NCI-H2081 treated with DMSO at 0.1 percent for 48 hours (cell line): ENCODE results near the gene ESM1.
"Not testable (repeated sequence)": the region's sequence is repeated elsewhere in the genome, so short reads cannot be mapped to it uniquely, and the experiment has no call there.

Source experiments
- DNase-seq: peaks from one replicate; lab custom pipeline; 2025; lab: John Stamatoyannopoulos, UW

Gene ESM1, protein sequence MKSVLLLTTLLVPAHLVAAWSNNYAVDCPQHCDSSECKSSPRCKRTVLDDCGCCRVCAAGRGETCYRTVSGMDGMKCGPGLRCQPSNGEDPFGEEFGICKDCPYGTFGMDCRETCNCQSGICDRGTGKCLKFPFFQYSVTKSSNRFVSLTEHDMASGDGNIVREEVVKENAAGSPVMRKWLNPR

GRCh38 chr5:54985301-54986268 lies at the start of gene ESM1:
ESM1 (minus strand) TSS chr5:54985593; CDS start chr5:54985517, 76 bp downstream.
- no peak for DNase-seq

GRCh38 chr5:55033568-55033967 lies 48.2 kb upstream of the ESM1 start:
- DNase-seq: no peak

DNA sequence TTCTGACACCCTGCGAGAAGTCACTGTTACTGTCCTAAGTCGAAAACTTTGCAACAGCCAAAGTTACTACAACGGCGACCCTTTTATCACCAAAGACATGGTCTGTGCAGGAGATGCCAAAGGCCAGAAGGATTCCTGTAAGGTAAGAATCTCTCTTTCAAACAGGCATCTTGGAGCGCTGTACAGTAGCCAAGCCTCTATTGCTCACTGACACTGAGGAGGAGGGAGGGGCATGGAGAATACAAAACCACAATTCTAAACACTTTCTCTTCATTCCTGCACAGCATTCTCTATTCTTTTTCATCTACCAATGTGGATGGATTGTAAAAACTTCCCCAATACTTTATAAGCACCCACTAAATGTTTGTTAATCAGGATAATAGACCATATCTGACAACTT lies 46.1 kb upstream of the ESM1 start:
- no peak for DNase-seq

- DNase-seq: no peak
Observed at GRCh38 chr5:55030676-55031369, 45.4 kb upstream of the ESM1 start.

DNA sequence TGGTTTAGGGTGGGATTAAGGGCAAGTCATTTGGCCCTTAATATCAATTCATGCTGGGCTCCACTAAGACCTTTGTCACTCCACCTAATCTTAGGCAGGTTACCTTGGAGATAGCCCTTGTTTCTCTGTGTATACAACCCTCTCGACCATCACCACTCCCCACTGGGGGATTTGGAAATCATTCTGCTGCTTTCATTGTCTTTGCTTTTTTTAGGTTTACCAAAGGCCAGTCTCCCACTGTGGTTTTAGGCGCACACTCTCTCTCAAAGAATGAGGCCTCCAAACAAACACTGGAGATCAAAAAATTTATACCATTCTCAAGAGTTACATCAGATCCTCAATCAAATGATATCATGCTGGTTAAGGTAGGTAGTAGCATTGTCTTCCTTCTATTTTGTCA lies 44.8 kb upstream of the ESM1 start:
- DNase-seq: no peak

DNA sequence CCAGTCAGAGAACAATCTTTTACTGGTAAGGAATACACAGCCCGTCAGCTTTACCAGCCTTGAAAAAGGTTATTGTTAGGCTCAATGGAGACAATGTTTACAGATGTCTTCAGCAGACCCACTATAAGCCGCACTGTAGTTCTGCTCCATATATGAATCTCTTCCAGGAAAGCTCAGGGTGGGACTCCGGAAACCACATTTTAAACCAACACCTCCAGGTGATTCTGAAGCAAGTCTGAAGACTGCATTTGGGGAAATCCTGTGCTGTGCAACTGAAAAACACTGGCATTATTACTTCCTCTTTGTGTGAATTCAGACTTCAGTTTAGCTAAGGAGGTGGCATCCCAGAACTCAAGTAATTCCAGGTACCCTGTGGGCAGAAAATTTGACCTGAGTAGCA lies 42.2 kb upstream of the ESM1 start:
- DNase-seq: no peak

DNA sequence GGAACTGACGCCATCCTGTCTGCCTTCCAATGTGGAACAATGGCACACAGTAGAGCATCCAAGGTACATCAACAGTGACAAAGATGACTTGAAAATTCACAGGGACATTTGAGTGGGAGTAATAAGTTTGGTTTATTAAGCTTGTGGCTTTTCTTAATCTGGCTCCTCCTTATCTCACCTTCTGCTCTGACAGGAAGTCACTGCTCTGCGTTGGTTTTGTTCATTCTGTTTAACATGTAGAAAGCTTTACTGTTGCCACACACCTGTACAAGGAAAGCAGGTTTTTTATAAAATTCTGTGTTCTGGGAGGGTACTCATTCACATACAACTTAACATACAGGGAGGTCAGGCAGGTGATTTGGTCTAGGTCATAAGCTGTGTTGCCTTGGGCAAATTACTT lies 37.1 kb upstream of the ESM1 start:
- DNase-seq: no peak

- DNase-seq: no peak
Observed at GRCh38 chr5:55021821-55022220, 36.4 kb upstream of the ESM1 start.

GRCh38 chr5:55021410-55021809 lies 36.0 kb upstream of the ESM1 start:
- no peak for DNase-seq

GRCh38 chr5:55010149-55010548 lies 24.8 kb upstream of the ESM1 start:
- DNase-seq: not testable (repeated sequence)

DNA sequence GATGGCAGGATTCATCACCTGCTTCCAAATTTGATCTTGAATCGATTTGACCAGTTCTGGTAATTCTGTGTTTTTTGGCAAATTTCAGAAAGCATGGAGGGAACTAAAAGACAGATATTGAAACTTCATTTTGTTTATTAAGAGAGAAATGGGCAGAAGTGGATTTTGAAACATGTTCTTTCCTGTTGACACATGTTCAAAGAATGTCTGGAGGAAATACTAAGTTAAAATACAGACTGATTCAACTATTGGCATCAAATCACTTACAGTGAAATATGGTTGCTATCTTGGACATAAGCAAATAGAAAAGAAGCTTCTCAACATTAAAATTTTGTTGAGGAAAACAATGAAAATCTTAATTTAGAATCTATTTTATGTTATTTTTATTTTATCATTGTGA lies 19.3 kb upstream of the ESM1 start:
- no peak for DNase-seq

- no peak for DNase-seq
Observed at GRCh38 chr5:55003432-55004065, 18.2 kb upstream of the ESM1 start.

GRCh38 chr5:55002166-55002565 lies 16.8 kb upstream of the ESM1 start:
- not testable (repeated sequence) for DNase-seq

DNA sequence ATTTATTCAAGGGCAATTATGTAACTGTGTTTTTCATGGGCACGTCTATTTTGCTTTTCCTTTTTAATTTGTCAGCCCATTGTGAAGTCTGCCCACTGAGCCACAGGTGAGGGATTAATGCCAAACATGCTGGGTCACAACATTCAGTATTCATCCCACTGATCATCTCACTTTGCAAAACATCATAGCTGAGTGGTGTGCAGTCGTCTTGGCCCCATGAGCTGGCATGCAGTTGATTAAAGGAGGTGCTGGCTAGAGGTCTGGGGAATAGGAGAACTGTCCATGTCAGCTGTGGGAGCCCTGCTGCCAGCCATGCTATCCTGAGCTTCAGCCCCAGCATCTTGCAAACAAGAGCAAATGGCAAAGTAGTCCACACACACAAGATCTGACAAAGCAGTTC lies 11.7 kb upstream of the ESM1 start:
- no peak for DNase-seq

GRCh38 chr5:54996466-54996865 lies 11.1 kb upstream of the ESM1 start:
- DNase-seq: no peak

DNA sequence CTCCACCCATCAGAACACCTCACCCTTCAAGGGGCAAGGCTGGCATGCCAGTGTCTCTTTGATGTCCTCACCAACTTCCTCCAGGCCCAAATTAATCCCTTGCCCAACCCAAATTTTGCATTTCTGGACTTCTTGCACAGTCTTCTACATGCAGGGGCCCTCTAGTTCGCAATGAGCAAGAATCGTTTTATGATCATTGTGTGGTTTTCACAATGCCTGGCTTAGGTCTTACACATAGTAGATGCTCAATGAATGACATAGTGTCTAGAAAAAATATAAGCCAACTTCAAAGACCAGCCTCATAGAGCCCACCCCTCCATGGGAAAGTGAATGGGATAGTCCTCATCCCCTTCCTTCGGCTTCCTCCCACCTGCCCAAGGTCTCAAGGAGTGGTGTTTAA lies 9.8 kb upstream of the ESM1 start:
- DNase-seq: no peak

- no peak for DNase-seq
Observed at GRCh38 chr5:54994628-54995027, 9.2 kb upstream of the ESM1 start.

DNA sequence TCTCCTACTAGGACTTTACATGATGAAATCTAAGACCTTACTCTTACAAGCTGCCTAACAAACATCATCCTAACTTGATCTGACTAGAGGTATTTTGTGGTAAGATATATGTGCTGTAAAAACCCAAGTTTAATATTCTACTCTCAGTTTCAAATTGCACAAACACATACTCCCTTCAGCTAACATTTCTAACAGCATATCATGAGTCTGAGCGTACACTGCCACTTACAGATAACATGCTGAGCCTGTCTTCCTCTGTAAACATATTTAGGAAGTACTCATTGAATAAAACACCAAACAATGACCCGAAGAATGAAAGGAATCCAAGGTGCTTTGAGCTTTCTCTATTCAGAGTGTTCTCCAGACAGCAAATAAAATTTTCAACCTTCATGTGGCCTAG lies 7.9 kb upstream of the ESM1 start:
- DNase-seq: no peak

DNA sequence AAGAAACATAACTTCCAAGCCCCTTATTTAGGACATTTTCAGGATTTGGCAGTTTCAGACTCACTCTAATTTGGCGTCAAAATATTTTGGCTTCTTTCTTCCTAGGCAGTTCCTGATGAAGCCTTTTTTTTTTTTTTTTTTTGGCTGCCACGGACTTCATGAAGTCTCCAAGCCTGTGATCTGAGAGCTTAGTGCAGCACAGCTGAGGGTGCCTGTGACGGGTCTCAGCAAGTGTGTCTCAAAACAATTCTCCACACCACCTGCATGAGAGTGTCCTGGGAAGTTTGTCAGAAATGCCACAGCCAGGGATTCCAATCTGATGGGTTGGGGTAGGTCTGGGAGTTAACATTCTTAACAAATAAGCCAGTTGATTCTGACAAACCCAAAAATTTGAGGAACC lies 6.0 kb upstream of the ESM1 start:
- DNase-seq: no peak

DNA sequence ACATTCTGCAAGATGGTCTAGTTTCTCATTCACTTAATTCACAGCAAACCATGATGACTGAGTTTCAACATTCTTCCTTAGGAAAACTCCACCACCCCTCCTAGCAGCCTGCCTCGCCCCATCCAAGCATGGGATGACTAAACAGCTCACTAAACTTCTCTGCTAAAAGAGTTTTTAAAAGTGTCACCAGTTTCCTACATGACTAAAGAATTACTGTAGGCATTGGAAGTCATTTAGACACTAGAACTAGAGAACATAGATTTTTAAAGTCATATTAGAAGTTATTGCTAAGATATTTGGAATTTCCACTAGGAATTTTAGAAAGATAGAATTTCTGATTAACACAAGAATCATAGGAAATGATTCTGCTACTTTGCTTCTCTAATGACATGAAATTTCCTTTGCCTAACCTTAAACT lies 5.5 kb upstream of the ESM1 start:
- DNase-seq: no peak

GRCh38 chr5:54988817-54989216 lies 3.4 kb upstream of the ESM1 start:
- no peak for DNase-seq

- no peak for DNase-seq
Observed at GRCh38 chr5:54988218-54988617, 2.8 kb upstream of the ESM1 start.
